ENCODE results near the gene GINS3.

Gene GINS3

DNA sequence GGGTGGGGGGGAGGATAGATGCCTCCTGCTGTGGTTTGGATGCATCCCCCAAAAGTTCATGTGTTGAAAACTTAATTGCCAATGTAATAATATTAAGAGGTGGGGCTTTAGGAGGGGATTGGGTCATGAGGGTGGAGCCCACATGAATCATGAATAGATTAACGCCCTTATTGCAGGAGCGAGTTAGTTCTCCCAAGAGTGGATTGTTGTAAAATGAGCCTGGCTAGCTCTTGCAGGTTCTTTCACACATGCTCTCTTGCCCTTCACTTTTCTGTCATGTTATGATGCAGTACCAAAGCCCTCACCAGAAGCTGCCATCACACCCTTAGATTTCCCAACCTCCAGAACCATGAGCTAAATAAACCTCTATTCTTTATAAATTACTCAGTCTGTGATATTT is 52.0 kb downstream of the GINS3 start:
- CTCF ChIA-PET, result interaction anchor here (1.1 to 1.8 kb wide), 4 partner anchors 8 to 145 kb away, joined by 3 to 4 read pairs (median 4); no protein-coding TSS in a partner anchor
- Histone ChIP-seq H3K4me3 (ENCODE audit: low read depth, low read length) (no peak overlapping the region), H3K27ac (ENCODE audit: extremely low read depth, low read depth, low read length) (no peak overlapping the region), H3K9me3 (ENCODE audit: control insufficient read depth, insufficient read depth, low read depth, low read length) (no peaks in the 10 kb centered on the region), H3K4me1 (ENCODE audit: control insufficient read depth, insufficient read depth, low read length) (no peaks in the 10 kb centered on the region), H3K36me3 (ENCODE audit: control insufficient read depth in 2 of 2, insufficient read depth in 1 of 2, low read length in 2 of 2) (no peaks in the 10 kb centered on the region)
- POLR2A ChIA-PET, result no interaction called here
- TF ChIP-seq SALL2 (tag by site-specific recombination; IDR thresholded peaks at IDR 0.05; ENCODE audit: borderline replicate concordance) (no peak), ZNF404 (tag by site-specific recombination; IDR thresholded peaks at IDR 0.05) (no peak), ZNF830 (tag by site-specific recombination; IDR thresholded peaks at IDR 0.05; ENCODE audit: low read depth) (no peak), ZNF629 (tag by site-specific recombination; IDR thresholded peaks at IDR 0.05) (no peak), ZNF202 (tag by site-specific recombination; IDR thresholded peaks at IDR 0.05; ENCODE audit: borderline replicate concordance) (no peak)

DNA sequence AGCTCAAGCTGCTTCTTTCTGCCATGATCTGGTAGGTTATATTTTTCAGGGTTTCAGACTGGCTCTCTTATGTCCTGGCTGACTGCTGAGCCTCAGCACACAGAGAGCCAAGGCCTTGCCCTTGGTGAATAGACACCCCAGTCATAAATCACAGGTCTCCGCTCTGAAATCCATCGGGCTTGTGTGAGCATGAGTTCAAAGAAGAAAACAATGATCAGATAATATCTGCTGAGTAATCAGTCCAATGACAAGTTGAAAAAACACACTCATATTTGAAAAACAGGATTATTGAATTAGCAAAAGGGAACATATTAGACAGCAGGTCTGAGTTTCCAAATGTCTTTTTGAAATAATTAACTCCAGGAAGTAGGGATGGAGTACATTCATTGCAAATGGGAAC is 56.6 kb downstream of the GINS3 start:
- no peak for TF ChIP-seq ZNF292 (tag by site-specific recombination; IDR thresholded peaks at IDR 0.05; ENCODE audit: borderline replicate concordance, low read depth)
- no peak for TF ChIP-seq SALL2 (tag by site-specific recombination; IDR thresholded peaks at IDR 0.05; ENCODE audit: borderline replicate concordance)
- no peak for TF ChIP-seq WT1 (tag by site-specific recombination; IDR thresholded peaks at IDR 0.05)
- TF ChIP-seq ZNF23 (tag by site-specific recombination; IDR thresholded peaks at IDR 0.05; ENCODE audit: borderline replicate concordance), result no peak
- TF ChIP-seq MYNN (tag by site-specific recombination; IDR thresholded peaks at IDR 0.05; ENCODE audit: borderline replicate concordance), result no peak
- TF ChIP-seq, protein P1, sequence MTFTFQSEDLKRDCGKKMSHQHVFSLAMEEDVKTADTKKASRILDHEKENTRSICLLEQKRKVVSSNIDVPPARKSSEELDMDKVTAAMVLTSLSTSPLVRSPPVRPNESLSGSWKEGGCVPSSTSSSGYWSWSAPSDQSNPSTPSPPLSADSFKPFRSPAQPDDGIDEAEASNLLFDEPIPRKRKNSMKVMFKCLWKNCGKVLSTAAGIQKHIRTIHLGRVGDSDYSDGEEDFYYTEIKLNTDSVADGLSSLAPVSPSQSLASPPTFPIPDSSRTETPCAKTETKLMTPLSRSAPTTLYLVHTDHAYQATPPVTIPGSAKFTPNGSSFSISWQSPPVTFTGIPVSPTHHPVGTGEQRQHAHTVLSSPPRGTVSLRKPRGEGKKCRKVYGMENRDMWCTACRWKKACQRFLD (tag by site-specific recombination; IDR thresholded peaks at IDR 0.05), result no peak
- TF ChIP-seq, protein P2, sequence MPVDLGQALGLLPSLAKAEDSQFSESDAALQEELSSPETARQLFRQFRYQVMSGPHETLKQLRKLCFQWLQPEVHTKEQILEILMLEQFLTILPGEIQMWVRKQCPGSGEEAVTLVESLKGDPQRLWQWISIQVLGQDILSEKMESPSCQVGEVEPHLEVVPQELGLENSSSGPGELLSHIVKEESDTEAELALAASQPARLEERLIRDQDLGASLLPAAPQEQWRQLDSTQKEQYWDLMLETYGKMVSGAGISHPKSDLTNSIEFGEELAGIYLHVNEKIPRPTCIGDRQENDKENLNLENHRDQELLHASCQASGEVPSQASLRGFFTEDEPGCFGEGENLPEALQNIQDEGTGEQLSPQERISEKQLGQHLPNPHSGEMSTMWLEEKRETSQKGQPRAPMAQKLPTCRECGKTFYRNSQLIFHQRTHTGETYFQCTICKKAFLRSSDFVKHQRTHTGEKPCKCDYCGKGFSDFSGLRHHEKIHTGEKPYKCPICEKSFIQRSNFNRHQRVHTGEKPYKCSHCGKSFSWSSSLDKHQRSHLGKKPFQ (tag by site-specific recombination; IDR thresholded peaks at IDR 0.05), result no peak
- TF ChIP-seq ZNF529 (tag by site-specific recombination; IDR thresholded peaks at IDR 0.05; ENCODE audit: insufficient replicate concordance), result no peak
- TF ChIP-seq ZNF544 (tag by site-specific recombination; IDR thresholded peaks at IDR 0.05), result no peak
- no peaks in the 10 kb centered on the region for H3K9me3 ChIP-seq (ENCODE audit: control insufficient read depth, insufficient read depth, low read depth, low read length)
- CTCF ChIA-PET, result no interaction called here
- no peaks in the 10 kb centered on the region for H3K4me1 ChIP-seq (ENCODE audit: control insufficient read depth, insufficient read depth, low read length)
- no peak overlapping the region for H3K4me3 ChIP-seq (ENCODE audit: low read depth, low read length)
- POLR2A ChIA-PET, result no interaction called here
- H3K36me3 ChIP-seq (ENCODE audit: control insufficient read depth in 2 of 2, insufficient read depth in 1 of 2, low read length in 2 of 2), result no peaks in the 10 kb centered on the region
- H3K27ac ChIP-seq (ENCODE audit: extremely low read depth, low read depth, low read length), result no peak overlapping the region

DNA sequence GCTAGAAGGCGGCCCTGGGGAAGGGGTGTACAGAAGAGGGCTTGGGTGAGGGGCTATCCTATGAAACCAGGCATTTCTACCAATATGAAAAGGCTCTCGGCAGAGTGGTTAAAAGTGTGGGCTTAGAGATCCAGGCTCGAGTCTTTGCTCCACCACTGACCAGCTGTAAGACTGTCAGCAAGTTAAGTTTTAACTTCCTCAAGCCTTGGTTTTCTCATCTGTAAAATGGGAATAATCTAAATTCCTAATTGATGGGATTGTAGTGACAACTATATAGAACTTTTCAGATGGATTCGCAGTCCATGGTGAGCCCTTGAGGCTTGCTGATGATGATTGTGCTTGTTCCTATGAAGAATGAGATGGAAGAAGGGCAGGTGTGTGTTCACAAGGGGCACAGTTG is 57.0 kb downstream of the GINS3 start:
- Histone ChIP-seq H3K27ac (ENCODE audit: extremely low read depth, low read depth, low read length) (no peak overlapping the region), H3K4me1 (ENCODE audit: control insufficient read depth, insufficient read depth, low read length) (no peaks in the 10 kb centered on the region), H3K9me3 (ENCODE audit: control insufficient read depth, insufficient read depth, low read depth, low read length) (no peaks in the 10 kb centered on the region), H3K4me3 (ENCODE audit: low read depth, low read length) (no peak overlapping the region), H3K36me3 (ENCODE audit: control insufficient read depth in 2 of 2, insufficient read depth in 1 of 2, low read length in 2 of 2) (no peaks in the 10 kb centered on the region)
- CTCF ChIA-PET, result interaction anchor here (0.7 kb wide), 1 partner anchor 113 kb away, joined by 4 read pairs; no protein-coding TSS in a partner anchor
- POLR2A ChIA-PET, result no interaction called here
- TF ChIP-seq SCRT1 (tag by site-specific recombination; IDR thresholded peaks at IDR 0.05; ENCODE audit: borderline replicate concordance), result no peak
- TF ChIP-seq, protein P3, sequence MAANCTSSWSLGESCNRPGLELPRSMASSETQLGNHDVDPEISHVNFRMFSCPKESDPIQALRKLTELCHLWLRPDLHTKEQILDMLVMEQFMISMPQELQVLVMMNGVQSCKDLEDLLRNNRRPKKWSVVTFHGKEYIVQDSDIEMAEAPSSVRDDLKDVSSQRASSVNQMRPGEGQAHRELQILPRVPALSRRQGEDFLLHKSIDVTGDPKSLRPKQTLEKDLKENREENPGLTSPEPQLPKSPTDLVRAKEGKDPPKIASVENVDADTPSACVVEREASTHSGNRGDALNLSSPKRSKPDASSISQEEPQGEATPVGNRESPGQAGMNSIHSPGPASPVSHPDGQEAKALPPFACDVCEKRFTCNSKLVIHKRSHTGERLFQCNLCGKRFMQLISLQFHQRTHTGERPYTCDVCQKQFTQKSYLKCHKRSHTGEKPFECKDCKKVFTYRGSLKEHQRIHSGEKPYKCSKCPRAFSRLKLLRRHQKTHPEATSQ (tag by site-specific recombination; IDR thresholded peaks at IDR 0.05), result no peak
- TF ChIP-seq, protein P4, sequence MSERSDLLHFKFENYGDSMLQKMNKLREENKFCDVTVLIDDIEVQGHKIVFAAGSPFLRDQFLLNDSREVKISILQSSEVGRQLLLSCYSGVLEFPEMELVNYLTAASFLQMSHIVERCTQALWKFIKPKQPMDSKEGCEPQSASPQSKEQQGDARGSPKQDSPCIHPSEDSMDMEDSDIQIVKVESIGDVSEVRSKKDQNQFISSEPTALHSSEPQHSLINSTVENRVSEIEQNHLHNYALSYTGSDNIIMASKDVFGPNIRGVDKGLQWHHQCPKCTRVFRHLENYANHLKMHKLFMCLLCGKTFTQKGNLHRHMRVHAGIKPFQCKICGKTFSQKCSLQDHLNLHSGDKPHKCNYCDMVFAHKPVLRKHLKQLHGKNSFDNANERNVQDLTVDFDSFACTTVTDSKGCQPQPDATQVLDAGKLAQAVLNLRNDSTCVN (tag by site-specific recombination; optimal IDR thresholded peaks at IDR 0.05), result no peak
- no peak for TF ChIP-seq GLIS1 (tag by site-specific recombination; IDR thresholded peaks at IDR 0.05)
- TF ChIP-seq ZNF155 (tag by site-specific recombination; IDR thresholded peaks at IDR 0.05), result no peak
- no peak for TF ChIP-seq ZEB2 (tag by site-specific recombination; IDR thresholded peaks at IDR 0.05)
- TF ChIP-seq ZNF394 (tag by site-specific recombination; IDR thresholded peaks at IDR 0.05; ENCODE audit: borderline replicate concordance), result no peak
- TF ChIP-seq, protein P5, sequence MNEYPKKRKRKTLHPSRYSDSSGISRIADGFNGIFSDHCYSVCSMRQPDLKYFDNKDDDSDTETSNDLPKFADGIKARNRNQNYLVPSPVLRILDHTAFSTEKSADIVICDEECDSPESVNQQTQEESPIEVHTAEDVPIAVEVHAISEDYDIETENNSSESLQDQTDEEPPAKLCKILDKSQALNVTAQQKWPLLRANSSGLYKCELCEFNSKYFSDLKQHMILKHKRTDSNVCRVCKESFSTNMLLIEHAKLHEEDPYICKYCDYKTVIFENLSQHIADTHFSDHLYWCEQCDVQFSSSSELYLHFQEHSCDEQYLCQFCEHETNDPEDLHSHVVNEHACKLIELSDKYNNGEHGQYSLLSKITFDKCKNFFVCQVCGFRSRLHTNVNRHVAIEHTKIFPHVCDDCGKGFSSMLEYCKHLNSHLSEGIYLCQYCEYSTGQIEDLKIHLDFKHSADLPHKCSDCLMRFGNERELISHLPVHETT (tag by site-specific recombination; IDR thresholded peaks at IDR 0.05), result no peak
- no peak for TF ChIP-seq ZNF837 (tag by site-specific recombination; IDR thresholded peaks at IDR 0.05)
- TF ChIP-seq, protein P6, sequence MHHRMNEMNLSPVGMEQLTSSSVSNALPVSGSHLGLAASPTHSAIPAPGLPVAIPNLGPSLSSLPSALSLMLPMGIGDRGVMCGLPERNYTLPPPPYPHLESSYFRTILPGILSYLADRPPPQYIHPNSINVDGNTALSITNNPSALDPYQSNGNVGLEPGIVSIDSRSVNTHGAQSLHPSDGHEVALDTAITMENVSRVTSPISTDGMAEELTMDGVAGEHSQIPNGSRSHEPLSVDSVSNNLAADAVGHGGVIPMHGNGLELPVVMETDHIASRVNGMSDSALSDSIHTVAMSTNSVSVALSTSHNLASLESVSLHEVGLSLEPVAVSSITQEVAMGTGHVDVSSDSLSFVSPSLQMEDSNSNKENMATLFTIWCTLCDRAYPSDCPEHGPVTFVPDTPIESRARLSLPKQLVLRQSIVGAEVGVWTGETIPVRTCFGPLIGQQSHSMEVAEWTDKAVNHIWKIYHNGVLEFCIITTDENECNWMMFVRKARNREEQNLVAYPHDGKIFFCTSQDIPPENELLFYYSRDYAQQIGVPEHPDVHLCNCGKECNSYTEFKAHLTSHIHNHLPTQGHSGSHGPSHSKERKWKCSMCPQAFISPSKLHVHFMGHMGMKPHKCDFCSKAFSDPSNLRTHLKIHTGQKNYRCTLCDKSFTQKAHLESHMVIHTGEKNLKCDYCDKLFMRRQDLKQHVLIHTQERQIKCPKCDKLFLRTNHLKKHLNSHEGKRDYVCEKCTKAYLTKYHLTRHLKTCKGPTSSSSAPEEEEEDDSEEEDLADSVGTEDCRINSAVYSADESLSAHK (tag by site-specific recombination; IDR thresholded peaks at IDR 0.05), result no peak

All from HEK293 (cell line).